Left hindlimb (tissue), 1 donor: ENCODE results near the gene STX11.
"Not testable (repeated sequence)": the region's sequence is repeated elsewhere in the genome, so short reads cannot be mapped to it uniquely, and the experiment has no call there.

ENCODE experiments used
- DNase-seq: peaks from one replicate; pipeline ENCODE4 v3.0.0-alpha.2; 2018

STX11 gene

DNA sequence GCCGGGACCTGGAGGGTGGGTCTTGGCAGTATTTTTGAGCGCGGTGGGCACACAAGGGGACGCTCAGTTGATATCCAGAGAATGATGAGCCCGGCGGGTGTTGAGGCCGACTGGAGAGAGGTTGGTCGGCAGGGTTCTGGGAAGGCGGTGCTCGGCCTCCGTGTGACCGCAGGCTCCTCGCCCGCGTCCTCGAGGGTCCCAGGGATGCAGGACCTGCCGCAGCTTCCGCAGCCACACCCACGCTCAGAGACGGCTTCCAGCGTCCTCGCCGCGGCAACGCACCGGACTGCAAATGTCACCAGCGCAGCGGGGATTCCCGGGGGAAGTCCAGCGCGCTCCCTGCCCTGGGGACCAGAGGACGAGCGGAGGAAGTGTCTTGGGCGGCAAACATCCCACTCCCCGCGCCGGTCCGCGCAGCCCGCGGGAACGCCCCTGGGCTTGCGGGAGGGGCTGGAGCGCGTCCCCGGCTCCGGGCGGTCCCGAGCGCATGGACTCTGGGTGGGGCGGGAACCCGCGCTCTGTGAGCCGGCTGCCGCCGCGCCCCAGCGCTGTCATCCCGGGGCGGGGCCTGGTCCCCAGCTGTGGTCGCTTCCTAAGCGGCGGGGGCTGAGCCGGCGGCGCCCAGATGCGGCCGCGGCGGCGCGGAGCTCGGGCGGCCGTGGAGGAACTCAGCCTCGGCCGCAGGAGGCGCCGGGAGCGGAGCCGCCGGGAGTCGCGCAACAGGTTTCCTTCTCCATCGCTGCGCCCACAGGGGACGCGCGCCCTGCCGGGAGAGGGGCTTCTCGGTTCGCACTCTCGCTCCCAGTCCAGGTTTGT lies at the start of gene STX11:
TSS of gene STX11 (plus strand) at position 624 of the 816 bp plus-strand sequence. CDS start 36,111 bp downstream, outside the sequence.
- DNase-seq, result peak; percentile 82

DNA sequence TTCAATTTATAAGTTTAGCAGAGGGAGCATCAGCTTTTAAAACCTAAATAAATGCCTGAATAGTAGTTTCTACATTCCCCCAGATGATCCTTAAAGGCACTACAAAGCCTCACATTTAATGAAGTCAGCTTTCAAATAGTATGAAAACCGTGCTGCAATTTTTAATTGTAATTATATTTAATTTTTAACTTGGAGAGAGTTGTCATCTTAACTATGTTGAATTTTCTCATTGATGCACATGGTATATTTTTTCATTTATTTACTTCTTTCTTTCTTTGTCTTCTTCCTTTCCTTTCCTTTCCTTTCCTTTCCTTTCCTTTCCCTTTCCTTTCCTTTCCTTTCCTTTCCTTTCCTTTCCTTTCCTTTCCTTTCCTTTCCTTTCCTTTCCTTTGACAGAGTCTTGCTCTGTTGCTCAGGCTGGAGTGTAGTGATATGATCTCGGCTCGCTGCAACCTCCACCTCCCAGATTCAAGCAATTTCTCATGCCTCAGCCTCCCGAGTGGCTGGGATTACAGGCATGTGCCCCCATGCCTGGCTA lies 47.2 kb upstream of the STX11 start:
- no peak for DNase-seq

DNA sequence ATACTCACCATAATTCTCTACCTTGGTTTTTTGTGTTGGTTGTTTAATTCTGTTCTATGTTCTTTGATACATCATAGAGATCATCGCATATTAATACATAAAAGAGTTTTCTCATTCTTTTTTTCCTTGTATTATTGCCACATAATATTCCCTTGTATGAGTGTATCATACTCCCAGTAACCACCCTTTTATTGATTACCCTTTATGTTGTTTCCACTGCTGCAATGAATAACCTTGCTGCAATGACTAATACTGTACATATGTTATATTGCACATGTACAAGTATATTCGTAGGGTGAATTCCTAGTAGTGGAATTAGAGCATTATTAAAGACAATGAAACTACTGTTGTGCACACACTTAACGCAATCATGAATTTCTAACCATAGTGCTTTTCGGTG lies 45.8 kb upstream of the STX11 start:
- DNase-seq, result no peak

DNA sequence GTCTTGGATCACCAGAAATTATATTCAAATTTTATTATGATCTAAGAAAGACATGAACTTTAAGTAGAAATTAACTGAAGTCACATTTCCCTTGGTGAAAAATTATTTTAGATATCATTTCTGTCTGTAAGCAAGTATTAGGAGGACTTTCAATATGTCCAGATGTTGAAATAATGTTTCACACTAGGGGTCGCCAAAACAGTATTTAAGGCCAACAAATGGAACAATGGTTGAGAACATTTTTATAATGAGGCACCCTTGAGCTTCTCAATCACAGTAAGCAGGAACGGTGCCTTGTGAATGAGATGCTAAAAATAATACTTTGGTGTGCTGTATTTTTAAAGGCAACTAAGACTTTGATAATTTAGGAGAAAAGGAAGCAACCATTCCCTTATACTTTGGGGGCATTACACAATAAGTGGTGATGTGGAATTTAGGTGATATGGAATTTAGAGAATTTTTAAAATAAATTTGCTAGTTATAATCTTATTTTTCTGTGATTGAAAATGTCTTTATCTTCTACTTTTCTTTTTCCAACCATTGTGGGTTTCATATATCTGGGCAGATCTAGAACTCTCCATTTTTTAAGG lies 45.3 kb upstream of the STX11 start:
- no peak for DNase-seq

DNA sequence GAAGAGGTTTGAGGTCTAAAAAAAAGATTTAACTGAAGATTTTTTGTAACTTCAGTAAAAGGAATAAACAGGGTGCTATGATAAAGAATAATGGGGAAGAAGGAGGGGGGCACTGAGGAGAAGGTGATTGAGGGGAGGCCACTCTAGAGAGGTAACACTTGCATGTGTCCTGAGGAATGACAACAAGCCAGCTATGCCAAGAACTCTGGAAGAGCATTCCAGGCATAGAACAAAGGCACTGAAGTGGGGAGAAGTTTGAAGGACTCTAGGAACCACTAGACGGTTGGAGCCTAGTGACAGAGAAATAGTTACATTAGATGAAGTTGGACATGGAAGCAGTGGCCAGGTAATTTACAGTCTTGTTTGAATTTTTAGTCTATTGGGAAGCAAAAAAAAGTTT lies 44.1 kb upstream of the STX11 start:
- no peak for DNase-seq

DNA sequence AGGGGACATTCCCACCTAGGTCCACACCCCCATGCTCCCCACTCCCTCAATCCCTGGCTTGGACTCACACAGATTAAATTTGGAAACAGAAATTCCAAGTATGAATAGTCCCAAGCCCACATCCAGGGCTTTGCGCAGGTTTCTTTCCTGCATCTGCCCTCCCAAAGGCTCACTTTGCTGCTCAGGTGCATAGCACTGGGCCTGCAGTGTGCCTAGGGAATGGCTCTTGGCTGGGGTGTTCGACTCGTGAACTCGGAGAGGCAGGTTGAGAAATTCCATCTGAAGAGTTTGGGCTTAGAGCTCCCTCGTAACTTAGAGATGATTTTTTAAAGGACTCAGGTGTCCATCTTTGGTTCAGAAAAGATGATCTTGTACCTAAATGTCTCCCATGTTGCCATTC lies 40.1 kb upstream of the STX11 start:
- DNase-seq, result no peak

DNA sequence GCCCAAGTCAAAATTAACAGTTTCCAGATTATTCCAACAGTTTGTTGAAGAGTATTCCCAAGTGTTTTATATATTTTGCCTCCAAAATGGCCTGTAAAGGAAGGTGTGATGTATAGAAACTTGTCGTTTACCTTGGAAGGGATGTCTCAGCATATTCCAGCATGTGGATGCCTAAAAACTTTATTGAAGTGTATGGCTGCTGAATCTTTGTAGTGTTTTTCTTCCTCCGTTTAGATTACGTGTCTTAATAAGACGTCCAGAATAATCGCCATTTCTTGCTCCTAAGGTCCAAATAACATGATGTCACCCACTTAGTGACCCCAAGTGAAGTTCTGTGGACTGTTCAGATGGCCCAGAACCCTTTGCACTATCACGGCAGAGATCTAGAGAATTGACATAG lies 37.0 kb upstream of the STX11 start:
- no peak for DNase-seq

DNA sequence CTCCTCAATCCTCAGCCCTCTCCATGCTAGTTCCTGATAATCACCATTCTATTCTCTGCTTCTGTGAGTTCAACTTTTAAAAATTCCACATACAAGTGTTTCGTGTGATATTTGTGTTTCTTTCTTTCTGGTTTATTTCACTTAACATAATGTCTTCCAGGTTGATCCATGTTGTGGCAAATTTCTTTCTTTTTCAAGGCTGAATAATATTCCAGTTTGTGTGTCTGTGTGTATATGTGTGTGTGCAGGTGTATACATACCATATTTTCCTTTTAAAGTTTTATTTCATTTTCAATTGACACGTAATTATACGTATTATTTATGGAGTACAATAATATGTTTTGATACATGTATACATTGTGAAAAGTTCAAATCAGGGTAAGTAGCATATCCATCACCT lies 35.1 kb upstream of the STX11 start:
- no peak for DNase-seq

DNA sequence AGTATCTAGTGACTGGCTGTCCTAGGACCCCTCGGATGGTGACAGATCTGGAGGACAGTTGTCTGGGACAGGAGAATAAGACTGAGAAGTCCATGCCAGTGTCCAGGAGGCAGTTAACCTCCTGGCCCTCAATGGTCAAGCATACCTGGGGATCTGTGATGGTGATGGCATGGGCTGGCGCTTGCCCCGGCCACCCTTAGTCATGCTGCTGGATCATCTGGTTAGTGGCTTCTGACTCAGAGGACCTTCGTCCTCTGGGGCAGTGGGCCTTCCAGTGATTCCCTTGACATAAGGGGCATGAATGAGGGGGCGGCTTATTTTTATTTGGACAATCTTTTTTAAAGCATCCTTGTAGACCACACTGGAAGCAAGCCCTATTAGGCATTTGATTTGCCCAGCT lies 30.9 kb upstream of the STX11 start:
- DNase-seq, result no peak

DNA sequence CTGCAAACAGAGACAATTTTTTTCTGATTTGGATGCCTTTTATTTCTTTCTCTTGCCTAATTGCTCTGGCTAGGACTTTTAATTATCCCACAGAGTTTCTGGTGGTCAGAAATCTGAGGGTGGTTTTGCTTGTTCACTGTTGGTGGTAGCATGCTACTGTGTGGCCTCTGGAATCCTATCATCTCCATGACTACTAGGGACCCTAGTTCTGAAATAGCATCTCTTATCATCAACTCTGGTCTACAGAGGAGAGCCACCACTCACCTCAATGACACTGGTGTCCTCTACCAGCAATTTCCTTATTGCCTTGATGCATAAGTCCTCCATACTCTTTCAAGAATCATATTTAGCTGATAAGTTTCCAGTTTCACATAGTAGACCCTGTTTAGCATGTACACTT lies 27.5 kb upstream of the STX11 start:
- no peak for DNase-seq

DNA sequence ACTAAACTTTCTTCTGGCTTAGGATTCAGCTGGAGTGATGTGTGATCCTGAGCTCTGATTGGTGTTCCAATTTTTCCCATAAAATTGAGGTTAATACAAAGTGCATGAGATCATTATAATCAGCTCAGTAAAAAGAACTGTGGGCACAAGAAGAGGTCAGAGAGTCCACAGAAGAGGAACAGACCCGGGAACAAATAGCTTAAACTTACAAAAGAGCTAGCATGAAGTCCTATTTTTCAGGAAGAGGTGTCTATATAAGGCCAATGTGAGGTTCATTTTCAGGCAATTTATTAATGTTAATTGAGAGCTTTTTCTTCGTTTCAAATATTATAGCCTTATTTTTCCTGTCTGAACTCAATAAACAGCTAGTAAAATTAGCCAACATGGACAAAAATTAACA lies 26.9 kb upstream of the STX11 start:
- no peak for DNase-seq

DNA sequence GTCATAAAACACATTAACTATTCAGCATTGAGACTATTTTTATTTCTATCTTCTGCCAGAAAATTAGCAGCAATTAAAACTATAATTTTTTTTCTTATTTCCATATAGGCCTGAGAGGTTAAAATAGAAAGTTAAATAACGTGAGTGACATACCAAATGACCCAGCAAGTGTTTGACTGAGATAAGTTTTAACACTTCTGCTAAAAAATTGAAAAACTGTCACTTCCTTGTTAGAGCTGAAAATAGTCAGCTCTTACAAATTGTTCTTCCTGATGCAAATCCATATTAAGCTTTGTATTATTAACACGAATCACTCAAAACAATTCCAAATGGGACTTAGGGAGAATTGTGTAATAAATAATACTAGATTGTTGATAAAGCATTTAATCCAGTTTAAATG lies 26.5 kb upstream of the STX11 start:
- DNase-seq, result no peak

DNA sequence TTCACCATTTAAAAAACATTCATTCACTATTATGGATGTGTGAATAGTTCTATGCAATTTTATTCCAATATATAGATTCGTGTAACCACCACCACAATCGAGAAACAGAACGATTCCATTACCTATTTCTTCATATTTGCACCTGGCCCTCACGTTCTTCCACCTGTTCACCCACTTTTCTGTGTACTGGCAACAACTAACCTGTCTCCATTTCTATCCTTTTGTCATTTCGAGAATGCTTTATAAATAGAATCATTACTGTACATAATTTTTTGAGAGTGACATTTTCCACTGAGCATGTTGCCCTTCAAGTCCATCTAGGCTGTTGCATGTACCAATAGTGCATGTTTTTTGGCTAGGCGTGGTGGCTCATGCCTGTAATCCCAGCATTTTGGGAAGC lies 23.2 kb upstream of the STX11 start:
- no peak for DNase-seq

DNA sequence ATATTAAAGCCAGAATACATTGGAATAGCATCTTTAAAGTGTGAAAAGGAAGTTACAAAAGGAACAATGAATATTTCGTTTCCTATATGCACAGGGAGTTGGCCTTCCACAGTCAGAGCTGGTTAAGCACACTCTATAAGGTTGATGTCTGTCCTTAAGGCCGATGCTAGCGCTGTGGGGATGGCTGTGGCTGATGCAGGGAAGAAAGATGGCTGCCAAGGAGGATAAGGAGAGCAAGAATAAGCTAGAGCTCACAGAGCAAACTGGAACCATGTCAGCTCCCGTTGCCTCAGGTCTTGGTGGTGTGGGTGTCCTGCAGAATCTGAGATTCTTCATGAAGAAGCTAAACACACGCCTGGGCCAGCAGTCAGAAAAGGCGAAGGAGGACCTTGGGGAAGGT lies 20.8 kb upstream of the STX11 start:
- no peak for DNase-seq

DNA sequence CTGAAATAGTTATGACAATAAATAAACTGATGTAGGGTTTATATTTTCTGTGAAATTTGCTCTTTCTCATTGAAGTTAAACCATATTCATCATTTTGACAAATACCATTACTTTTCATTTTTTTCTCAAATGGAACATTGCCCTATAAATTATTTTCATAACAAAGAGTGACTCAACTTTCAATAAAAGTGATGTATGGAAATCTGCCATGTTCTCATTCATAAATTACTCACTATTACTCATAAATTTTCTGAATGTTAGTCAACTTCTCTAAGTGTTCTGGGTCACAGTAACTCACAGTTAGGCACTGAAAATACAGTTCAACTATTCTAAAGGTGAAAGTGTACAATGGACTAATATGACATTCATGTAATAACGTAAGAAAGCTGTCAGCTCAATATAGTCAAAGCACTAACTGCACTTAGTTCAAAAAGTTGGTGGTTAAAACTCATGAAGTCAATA lies 19.0 kb upstream of the STX11 start:
- no peak for DNase-seq

DNA sequence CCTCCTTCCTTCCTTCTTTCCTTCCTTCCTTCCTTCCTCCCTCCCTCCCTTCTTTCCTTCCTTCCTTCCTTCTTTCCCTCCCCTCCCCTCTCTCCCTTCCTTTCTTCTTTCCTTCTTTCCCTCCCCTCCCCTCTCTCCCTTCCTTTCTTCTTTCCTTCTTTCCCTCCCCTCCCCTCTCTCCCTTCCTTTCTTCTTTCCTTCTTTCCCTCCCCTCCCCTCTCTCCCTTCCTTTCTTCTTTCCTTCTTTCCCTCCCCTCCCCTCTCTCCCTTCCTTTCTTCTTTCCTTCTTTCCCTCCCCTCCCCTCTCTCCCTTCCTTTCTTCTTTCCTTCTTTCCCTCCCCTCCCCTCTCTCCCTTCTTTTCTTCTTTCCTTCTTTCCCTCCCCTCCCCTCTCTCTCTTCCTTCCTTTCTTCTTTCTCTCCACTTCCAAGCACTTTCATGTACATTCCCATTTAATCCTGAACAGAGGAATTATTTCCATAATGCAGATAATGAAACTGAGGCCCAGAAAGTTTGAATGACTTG lies 18.1 kb upstream of the STX11 start:
- not testable (repeated sequence) for DNase-seq

DNA sequence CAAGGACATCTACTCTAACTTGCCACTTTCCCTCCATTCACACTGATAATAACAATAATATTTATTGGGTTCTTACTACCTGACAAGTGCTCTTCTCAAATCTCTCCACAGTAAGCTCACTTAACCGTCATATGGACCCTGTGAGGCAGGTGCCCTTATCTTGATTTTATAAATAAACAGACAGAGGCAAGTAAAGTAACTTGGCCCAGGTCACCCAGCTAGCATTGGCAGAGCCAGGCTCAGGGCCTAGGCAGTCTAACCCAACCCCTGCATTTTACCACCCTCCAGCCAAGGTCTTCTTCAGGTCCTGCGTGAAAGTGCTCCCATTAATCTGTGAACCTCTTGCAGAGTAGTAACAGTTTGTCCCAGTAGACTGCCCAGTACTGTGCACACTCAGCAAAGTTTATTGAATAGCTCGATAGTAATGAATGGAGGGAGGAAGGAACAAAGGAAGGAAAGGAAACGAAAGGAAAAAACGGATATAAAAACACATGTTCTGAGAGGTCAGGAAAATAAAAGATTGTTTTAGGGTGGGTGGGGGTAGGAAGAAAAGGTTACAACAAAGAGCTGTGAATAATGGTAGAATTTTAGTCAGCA lies 17.0 kb upstream of the STX11 start:
- no peak for DNase-seq

DNA sequence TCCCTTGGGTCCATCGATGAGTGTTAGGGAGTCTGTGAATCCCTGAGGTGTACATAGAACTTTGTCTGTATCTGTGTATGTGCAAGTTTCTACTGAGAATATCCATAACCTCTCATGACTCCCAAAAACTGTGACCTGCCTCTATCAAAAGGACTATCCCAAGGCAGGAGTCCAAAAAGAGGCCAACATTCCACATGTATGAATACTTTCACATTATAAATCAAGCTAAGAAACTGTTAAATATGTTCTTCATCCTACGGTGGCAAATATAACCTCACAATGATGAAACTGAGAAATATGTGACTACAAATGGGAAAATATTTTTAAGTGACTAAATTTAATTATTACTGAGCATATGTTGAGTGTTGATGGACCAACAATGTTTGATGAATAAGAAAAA lies 16.1 kb upstream of the STX11 start:
- no peak for DNase-seq

DNA sequence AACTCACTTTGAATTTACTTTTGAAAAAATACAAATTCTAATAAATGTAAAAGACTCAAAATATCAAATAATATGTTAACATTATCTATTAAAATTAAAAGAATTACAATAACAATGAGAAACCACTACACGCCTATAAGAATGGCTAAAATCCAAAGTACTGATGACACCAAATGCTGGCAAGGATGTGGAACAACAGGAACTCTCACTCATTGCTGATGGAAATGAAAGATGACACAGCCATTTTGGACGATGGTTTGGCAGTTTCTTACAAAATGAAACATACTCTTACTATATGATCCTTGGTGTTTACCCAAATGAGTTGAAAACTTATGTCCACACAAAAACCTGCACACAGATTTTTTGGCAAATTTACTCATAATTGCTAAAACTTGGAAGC lies 15.6 kb upstream of the STX11 start:
- DNase-seq, result no peak

DNA sequence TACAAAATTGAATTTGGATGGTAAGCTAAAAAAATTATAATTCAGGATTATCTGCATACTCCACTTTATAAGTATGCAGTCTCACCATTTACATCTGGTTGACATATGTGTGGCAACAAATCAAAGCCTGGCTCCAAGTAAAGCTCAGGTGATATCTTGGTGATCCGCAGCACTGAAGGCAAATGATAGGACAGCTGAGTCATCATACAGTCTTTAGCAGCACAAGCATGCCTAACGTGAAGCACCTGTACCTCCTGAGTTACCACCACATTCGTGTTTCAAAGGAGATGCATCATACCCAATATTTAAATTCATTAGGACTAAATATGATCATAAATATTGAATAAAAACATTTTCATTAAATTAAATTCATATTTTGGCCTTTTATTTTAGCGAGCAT lies 11.8 kb upstream of the STX11 start:
- DNase-seq, result no peak

DNA sequence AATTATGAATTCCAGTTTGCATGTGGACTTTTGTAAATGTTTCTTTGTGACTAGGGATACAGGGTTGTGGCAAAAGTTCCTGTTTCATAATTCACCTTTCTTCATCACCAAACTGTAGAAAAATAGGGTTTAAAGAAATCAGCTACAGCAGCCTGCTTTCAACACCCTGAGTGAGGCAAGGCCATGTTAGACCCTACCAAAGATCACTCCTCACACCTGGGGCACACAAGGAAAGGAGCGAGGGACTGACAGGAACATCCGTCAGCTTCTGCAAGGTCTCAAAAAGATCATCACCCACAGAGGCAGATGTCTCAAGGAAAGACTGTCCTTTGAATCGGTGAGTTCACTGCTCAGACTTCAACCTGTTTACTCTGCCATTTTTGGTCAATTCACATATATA lies 10.5 kb upstream of the STX11 start:
- no peak for DNase-seq

DNA sequence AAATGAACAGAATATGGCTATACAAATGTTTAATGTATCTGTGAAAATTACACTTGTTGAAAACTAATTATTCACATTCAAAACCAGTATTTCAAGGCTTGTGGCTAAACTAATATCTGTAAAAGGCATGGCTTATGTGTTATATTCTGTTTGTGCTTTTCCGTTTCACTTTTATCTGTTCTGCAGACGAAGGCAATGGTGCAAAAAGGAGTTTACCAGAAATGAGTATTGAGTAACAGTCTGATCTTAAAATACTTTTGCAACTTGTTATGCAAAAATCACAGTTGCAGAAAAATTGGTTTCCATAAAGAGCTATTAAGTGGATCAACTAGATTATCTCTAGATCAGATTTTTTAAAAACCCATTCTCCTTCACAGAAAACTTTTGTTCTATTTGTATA lies 9.4 kb upstream of the STX11 start:
- no peak for DNase-seq

DNA sequence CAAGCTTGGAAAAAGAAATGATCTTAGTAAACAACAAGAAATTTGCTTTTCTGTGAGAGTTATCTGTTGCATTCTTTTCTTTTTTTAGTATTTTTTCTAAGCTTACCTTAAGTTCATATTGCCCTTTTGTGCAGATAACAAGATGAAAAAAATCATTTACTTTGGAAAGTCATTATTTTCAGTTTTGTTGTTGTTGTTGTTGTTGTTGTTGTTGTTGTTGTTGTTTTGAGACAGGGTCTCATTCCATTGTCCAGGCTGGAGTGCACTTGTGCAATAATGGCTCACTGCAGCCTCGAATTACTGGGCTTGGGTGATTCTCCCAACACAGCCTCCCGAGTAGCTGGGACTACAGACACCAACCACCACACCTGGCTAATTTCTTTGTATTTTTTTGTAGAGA lies 8.8 kb upstream of the STX11 start:
- no peak for DNase-seq

DNA sequence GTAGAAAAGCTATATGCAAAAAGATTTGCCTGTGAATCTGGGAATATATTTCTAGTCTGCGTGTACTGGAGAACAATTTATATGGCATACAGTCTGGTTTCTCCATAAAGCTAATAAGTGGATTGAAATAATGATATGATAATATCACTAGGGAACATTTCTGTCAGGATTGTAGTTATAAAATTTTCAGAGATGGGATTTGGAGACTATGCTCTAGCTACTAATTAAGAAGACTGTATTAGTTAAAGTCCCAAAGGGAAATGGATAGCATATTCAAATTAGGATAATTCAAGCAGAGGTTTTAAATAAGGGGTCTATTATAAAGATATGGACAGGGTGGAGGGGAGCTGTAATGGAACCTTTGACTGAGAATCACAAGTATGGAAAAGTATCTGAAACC lies 7.2 kb upstream of the STX11 start:
- no peak for DNase-seq
